ENCODE results near the gene OR2B3. TPM values are rescaled to one million over a fixed set of nuclear protein-coding genes. Genes with fewer than 3 reads are reported as not detected.

The OR2B3 gene
- total RNA-seq, 1 experiment from 2014 or later, result not detected

GRCh38 chr6:29092957-29093356 lies 5.8 kb upstream of the OR2B3 start:
- Histone ChIP-seq H3K9me3 (no peaks in the 10 kb centered on the region), H3K4me3 (ENCODE audit: low read depth, low read length) (no peak overlapping the region), H3K27me3 (replicated peaks; ENCODE audit: control insufficient read depth, insufficient read depth, low read length) (no peaks in the 10 kb centered on the region), H3K4me1 (no peaks in the 10 kb centered on the region), H3K36me3 (ENCODE audit: control insufficient read depth, insufficient read depth, low read length) (no peaks in the 10 kb centered on the region)
- POLR2A ChIA-PET, result no interaction called here
- H3K36me3 Mint-ChIP-seq (ENCODE audit: insufficient read depth, unreplicated experiment), result no peaks in the 10 kb centered on the region
- TF ChIP-seq CTCF (IDR thresholded peaks at IDR 0.05; ENCODE audit: insufficient read depth in 1 of 2, low read depth in 1 of 2, low read length in 1 of 2, severe bottlenecking in 1 of 2, unreplicated experiment in 1 of 2), result no peak
- no TSS peak for BruUV-seq (replicated peaks)
- no peak overlapping the region for H3K27ac Mint-ChIP-seq (ENCODE audit: unreplicated experiment)
- intact Hi-C loops (cut with micrococcal nuclease; ENCODE audit: unreplicated experiment), result no loop called here
- no peak for DNase-seq
- H3K27me3 Mint-ChIP-seq (ENCODE audit: insufficient read depth, unreplicated experiment), result peaks cover 4% of the 10 kb centered on the region
- no peak overlapping the region for H3K4me3 Mint-ChIP-seq (ENCODE audit: unreplicated experiment)
- no peaks in the 10 kb centered on the region for H3K4me1 Mint-ChIP-seq (ENCODE audit: low read depth, unreplicated experiment)
- no peaks in the 10 kb centered on the region for H3K9me3 Mint-ChIP-seq (ENCODE audit: unreplicated experiment)
- CTCF ChIA-PET, result no interaction called here

- Mint-ChIP-seq H3K36me3 (ENCODE audit: insufficient read depth, unreplicated experiment) (no peaks in the 10 kb centered on the region), H3K4me1 (ENCODE audit: low read depth, unreplicated experiment) (no peaks in the 10 kb centered on the region), H3K27me3 (ENCODE audit: insufficient read depth, unreplicated experiment) (peaks cover 12% of the 10 kb centered on the region), H3K9me3 (ENCODE audit: unreplicated experiment) (no peaks in the 10 kb centered on the region), H3K4me3 (ENCODE audit: unreplicated experiment) (no peak overlapping the region), H3K27ac (ENCODE audit: unreplicated experiment) (no peak overlapping the region)
- no peaks in the 10 kb centered on the region for H3K4me1 ChIP-seq
- no peaks in the 10 kb centered on the region for H3K36me3 ChIP-seq (ENCODE audit: control insufficient read depth, insufficient read depth, low read length)
- no TSS peak for BruUV-seq (replicated peaks)
- H3K9me3 ChIP-seq, result no peaks in the 10 kb centered on the region
- ChIA-PET POLR2A (no interaction called here), CTCF (no interaction called here)
- H3K27me3 ChIP-seq (replicated peaks; ENCODE audit: control insufficient read depth, insufficient read depth, low read length), result no peaks in the 10 kb centered on the region
- intact Hi-C loops (cut with micrococcal nuclease; ENCODE audit: unreplicated experiment), result no loop called here
- H3K4me3 ChIP-seq (ENCODE audit: low read depth, low read length), result no peak overlapping the region
- no peak for DNase-seq
- no peak for TF ChIP-seq CTCF (IDR thresholded peaks at IDR 0.05; ENCODE audit: insufficient read depth in 1 of 2, low read depth in 1 of 2, low read length in 1 of 2, severe bottlenecking in 1 of 2, unreplicated experiment in 1 of 2)
Observed at GRCh38 chr6:29082457-29082856, 4.7 kb downstream of the OR2B3 start.

- BruUV-seq (replicated peaks), result no TSS peak
- no peak for DNase-seq
- no peaks in the 10 kb centered on the region for H3K36me3 Mint-ChIP-seq (ENCODE audit: insufficient read depth, unreplicated experiment)
- Histone ChIP-seq H3K9me3 (no peaks in the 10 kb centered on the region), H3K4me1 (no peaks in the 10 kb centered on the region), H3K27me3 (replicated peaks; ENCODE audit: control insufficient read depth, insufficient read depth, low read length) (no peaks in the 10 kb centered on the region), H3K4me3 (ENCODE audit: low read depth, low read length) (no peak overlapping the region), H3K36me3 (ENCODE audit: control insufficient read depth, insufficient read depth, low read length) (no peaks in the 10 kb centered on the region)
- H3K27me3 Mint-ChIP-seq (ENCODE audit: insufficient read depth, unreplicated experiment), result peaks cover 7% of the 10 kb centered on the region
- no peak overlapping the region for H3K27ac Mint-ChIP-seq (ENCODE audit: unreplicated experiment)
- H3K9me3 Mint-ChIP-seq (ENCODE audit: unreplicated experiment), result no peaks in the 10 kb centered on the region
- no peak overlapping the region for H3K4me3 Mint-ChIP-seq (ENCODE audit: unreplicated experiment)
- CTCF ChIA-PET, result no interaction called here
- POLR2A ChIA-PET, result no interaction called here
- no peak for TF ChIP-seq CTCF (IDR thresholded peaks at IDR 0.05; ENCODE audit: insufficient read depth in 1 of 2, low read depth in 1 of 2, low read length in 1 of 2, severe bottlenecking in 1 of 2, unreplicated experiment in 1 of 2)
- H3K4me1 Mint-ChIP-seq (ENCODE audit: low read depth, unreplicated experiment), result no peaks in the 10 kb centered on the region
- intact Hi-C loops (cut with micrococcal nuclease; ENCODE audit: unreplicated experiment), result no loop called here
Observed at GRCh38 chr6:29081312-29081711, 5.8 kb downstream of the OR2B3 start.

Data from Caco-2 (cell line).